PC-3 (cell line): ENCODE results near the gene RER1. TPM values are rescaled to one million over a fixed set of nuclear protein-coding genes. Genes with fewer than 3 reads are reported as not detected.
A peak's percentile ranks its signal among the peaks of the same experiment; 100 is the strongest.

Source experiments
- ATAC-seq: fragments of 200-7000 bp; cut with Tn5 transposase; 2 replicates; pipeline ENCODE4 v1.9.1; 2020; ENCODE audit warnings: mild to moderate bottlenecking, moderate library complexity
- BruUV-seq: library from RNA; stranded (reverse); fragments of 400-500 nt; replicated peaks from 2 replicates; lab custom pipeline; 2021; lab: Mats Ljungman, UMichigan
- CTCF ChIA-PET: fragments of 300-600 bp; sonication (Branson Sonifier 250); formaldehyde crosslinking; loops from one replicate; lab custom pipeline; 2022; ENCODE audit warnings: antibody characterized with exemption; lab: Charles Lee
- POLR2A ChIA-PET: fragments of 300-600 bp; sonication (Branson Sonifier 250); formaldehyde crosslinking; loops from one replicate; lab custom pipeline; 2022; ENCODE audit warnings: antibody characterized with exemption; ENCODE audit not compliant: unreplicated experiment; lab: Charles Lee
- DNase-seq: peaks from one replicate; pipeline ENCODE4 v3.0.0-alpha.2; 2015
- H2AFZ ChIP-seq: fragments of 300-600 bp; sonication (generic); 2 replicates; pipeline ENCODE4 v1.6.0; 2016; ENCODE audit warnings: antibody characterized with exemption, low read length
- H3F3A ChIP-seq: fragments of 300-600 bp; sonication (generic); one replicate; pipeline ENCODE4 v1.6.0; 2017; ENCODE audit warnings: antibody characterized with exemption, low read length, control low read depth, mild to moderate bottlenecking; ENCODE audit not compliant: unreplicated experiment
- H3K27ac ChIP-seq: fragments of 300-600 bp; sonication (generic); 2 replicates; pipeline ENCODE4 v1.5.1; 2016; ENCODE audit warnings: mild to moderate bottlenecking, low read length
- H3K27me3 ChIP-seq: fragments of 300-600 bp; sonication (generic); 2 replicates; pipeline ENCODE4 v1.6.1; 2016; ENCODE audit warnings: low read length, mixed read lengths
- H3K36me3 ChIP-seq: fragments of 300-600 bp; sonication (generic); 2 replicates; pipeline ENCODE4 v1.6.1; 2016; ENCODE audit warnings: low read depth, mixed run types, low read length, mixed read lengths
- H3K4me1 ChIP-seq: fragments of 300-600 bp; sonication (generic); 2 replicates; pipeline ENCODE4 v1.5.1; 2016; ENCODE audit warnings: low read length; ENCODE audit not compliant: insufficient read depth
- H3K4me2 ChIP-seq: fragments of 300-600 bp; sonication (generic); 2 replicates; pipeline ENCODE4 v1.6.0; 2016; ENCODE audit warnings: low read length
- H3K4me3 ChIP-seq: fragments of 300-600 bp; sonication (generic); 2 replicates; pipeline ENCODE4 v1.5.1; 2016; ENCODE audit warnings: mild to moderate bottlenecking, low read length, mixed read lengths
- H3K79me2 ChIP-seq: fragments of 300-600 bp; sonication (generic); 2 replicates; pipeline ENCODE4 v1.6.1; 2017; ENCODE audit warnings: low read length, mixed read lengths
- H3K9ac ChIP-seq: fragments of 300-600 bp; sonication (generic); 2 replicates; pipeline ENCODE4 v1.6.0; 2016; ENCODE audit warnings: mild to moderate bottlenecking, low read length
- H3K9me2 ChIP-seq: fragments of 300-600 bp; sonication (generic); replicated peaks from 2 replicates; pipeline ENCODE4 v1.6.1; 2016; ENCODE audit warnings: mixed run types, low read length, mixed read lengths
- H3K9me3 ChIP-seq: fragments of 300-600 bp; sonication (generic); 2 replicates; pipeline ENCODE4 v1.6.1; 2016; ENCODE audit warnings: low read length, mixed read lengths
- H4K20me1 ChIP-seq: fragments of 300-600 bp; sonication (generic); 2 replicates; pipeline ENCODE4 v1.6.1; 2016; ENCODE audit warnings: low read length, mixed read lengths
- EZH2 ChIP-seq: fragments of 300-600 bp; sonication (generic); IDR thresholded peaks from one replicate; pipeline ENCODE4 v1.6.1; 2017; ENCODE audit warnings: antibody characterized with exemption, mild to moderate bottlenecking, low read length; ENCODE audit not compliant: unreplicated experiment
- EZH2phosphoT487 ChIP-seq: fragments of 300-600 bp; sonication (generic); IDR thresholded peaks from 2 replicates; pipeline ENCODE4 v1.6.1; 2018; ENCODE audit warnings: mild to moderate bottlenecking, antibody characterized with exemption, low read length, borderline replicate concordance
- intact Hi-C: fragments of 100-400 bp; cut with micrococcal nuclease; formaldehyde crosslinking; loops from 2 replicates; pipeline ENCODE4 v1.9.0; 2023
- total RNA-seq: library from RNA; depleted of rRNA; stranded (reverse); fragments of >200 nt; gene quantifications from 2 replicates; pipeline ENCODE4 v1.2.3, GENCODE V29; 2014
- TF ChIP-seq, protein P1 (sequence below): fragments of 300-600 bp; sonication (generic); conservative IDR thresholded peaks from 2 replicates; pipeline ENCODE4 v1.5.1; 2017; ENCODE audit warnings: antibody characterized with exemption, low read depth, mild to moderate bottlenecking, low read length

Gene RER1
- total RNA-seq, 1 experiment from 2014 or later, result 160 TPM

DNA sequence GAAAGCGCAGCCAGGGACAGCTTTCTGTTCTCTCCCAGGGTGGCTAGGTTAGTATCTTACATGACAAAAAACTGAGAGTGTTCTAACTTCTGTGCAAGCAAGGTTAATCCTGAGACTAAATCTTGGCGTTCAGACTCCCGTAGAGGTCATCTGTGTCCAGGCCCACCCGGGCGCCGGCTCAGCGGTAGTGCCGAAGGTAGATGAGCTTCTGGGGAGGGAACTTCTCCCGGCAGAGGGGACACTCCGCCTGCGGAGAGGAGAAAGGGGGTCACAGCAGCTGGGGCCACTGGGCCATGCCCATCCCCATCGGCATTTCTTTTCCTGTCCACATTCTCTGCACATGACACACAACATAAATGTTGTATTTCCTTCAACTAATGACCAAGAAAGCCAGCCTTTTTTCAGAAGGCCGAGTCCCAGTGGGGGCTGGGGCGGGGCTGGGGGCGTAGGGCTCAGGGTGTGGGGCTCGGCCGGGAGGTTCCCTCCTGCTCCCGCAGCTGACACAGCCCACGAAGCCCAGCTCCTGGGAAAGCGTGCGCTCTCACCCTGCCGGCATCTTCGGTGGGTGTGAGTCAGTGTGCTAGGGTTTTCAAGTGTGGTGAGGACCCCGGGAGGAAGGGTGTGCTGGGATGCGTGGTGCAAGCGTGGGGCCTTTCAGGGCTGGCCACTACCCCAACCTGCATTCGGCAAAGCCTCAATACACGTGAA, 14.1 kb downstream of the RER1 start:
- no TSS peak for BruUV-seq
- no peak overlapping the region for H3K4me2 ChIP-seq
- H3K79me2 ChIP-seq, result 0 out of 2 replicates have a peak, but pooled peaks cover 9% of the 10 kb centered on the region
- ATAC-seq (no peak; the same call in 1 of the 2 replicates), DNase-seq (no peak)
- no peaks in the 10 kb centered on the region for H3K9me3 ChIP-seq
- no peak overlapping the region for H3K27ac ChIP-seq
- H3K9me2 ChIP-seq, result no peaks in the 10 kb centered on the region
- no peak overlapping the region for H3K9ac ChIP-seq
- TF ChIP-seq, protein P1, sequence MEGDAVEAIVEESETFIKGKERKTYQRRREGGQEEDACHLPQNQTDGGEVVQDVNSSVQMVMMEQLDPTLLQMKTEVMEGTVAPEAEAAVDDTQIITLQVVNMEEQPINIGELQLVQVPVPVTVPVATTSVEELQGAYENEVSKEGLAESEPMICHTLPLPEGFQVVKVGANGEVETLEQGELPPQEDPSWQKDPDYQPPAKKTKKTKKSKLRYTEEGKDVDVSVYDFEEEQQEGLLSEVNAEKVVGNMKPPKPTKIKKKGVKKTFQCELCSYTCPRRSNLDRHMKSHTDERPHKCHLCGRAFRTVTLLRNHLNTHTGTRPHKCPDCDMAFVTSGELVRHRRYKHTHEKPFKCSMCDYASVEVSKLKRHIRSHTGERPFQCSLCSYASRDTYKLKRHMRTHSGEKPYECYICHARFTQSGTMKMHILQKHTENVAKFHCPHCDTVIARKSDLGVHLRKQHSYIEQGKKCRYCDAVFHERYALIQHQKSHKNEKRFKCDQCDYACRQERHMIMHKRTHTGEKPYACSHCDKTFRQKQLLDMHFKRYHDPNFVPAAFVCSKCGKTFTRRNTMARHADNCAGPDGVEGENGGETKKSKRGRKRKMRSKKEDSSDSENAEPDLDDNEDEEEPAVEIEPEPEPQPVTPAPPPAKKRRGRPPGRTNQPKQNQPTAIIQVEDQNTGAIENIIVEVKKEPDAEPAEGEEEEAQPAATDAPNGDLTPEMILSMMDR, result no peak
- no peak for TF ChIP-seq EZH2
- POLR2A ChIA-PET, result no interaction called here
- no peak overlapping the region for H3K4me3 ChIP-seq
- H3F3A ChIP-seq, result no peaks in the 10 kb centered on the region
- intact Hi-C loops, result no loop called here
- H3K27me3 ChIP-seq, result no peaks in the 10 kb centered on the region
- peaks cover 40% of the 10 kb centered on the region for H3K36me3 ChIP-seq
- no peaks in the 10 kb centered on the region for H3K4me1 ChIP-seq
- H2AFZ ChIP-seq, result no peak overlapping the region
- CTCF ChIA-PET, result no interaction called here
- H4K20me1 ChIP-seq, result peaks cover 3% of the 10 kb centered on the region; the same call in 1 of the 2 replicates

DNA sequence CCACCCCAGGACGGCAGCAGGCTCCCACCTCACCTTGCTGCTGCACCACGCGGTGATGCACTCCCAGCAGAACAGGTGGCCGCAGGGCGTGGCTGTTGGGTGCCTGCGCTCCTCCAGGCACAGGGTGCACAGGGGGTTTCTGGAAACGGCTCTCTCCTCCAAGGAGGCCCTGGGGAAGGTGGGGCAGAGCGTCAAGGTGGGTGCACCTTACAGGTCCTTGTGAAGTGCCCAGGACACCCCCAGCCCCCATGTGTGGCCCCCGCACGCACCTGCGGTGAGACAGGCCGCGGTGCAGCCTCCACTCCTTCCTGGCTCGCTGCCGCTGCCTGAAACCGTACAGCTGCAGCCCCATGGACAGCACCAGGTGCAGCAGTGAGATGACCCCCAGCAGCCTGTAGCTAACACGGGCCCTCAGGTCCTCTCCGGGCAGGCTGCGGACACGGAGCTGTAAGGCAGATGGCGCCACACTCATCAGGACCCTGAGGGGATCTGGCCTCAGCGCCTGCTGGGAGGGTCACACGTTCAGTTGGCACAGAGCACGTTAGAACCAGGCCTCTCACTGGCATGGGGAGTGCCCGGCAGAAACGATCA, 14.9 kb downstream of the RER1 start:
- H3K4me1 ChIP-seq, result peaks cover 4% of the 10 kb centered on the region; the same call in 1 of the 2 replicates
- no peaks in the 10 kb centered on the region for H3F3A ChIP-seq
- peak; percentile 23 for ATAC-seq
- ChIA-PET POLR2A (no interaction called here), CTCF (no interaction called here)
- H3K79me2 ChIP-seq, result peaks cover 10% of the 10 kb centered on the region
- H3K9me2 ChIP-seq, result no peaks in the 10 kb centered on the region
- no peak overlapping the region for H2AFZ ChIP-seq
- DNase-seq, result no peak
- no peak overlapping the region for H3K27ac ChIP-seq
- no TSS peak for BruUV-seq
- peaks cover 38% of the 10 kb centered on the region for H3K36me3 ChIP-seq
- no peak overlapping the region for H3K4me2 ChIP-seq
- H3K9me3 ChIP-seq, result no peaks in the 10 kb centered on the region
- no peak overlapping the region for H3K4me3 ChIP-seq
- H4K20me1 ChIP-seq, result peaks cover under 1% of the 10 kb centered on the region; the same call in 1 of the 2 replicates
- no peaks in the 10 kb centered on the region for H3K27me3 ChIP-seq
- intact Hi-C loops, result no loop called here
- TF ChIP-seq EZH2phosphoT487, result no peak
- TF ChIP-seq, protein P1, result peak; percentile 50
- H3K9ac ChIP-seq, result no peak overlapping the region
